ENCODE results near the gene CYTH3. TPM values are rescaled to one million over a fixed set of nuclear protein-coding genes. Genes with fewer than 3 reads are reported as not detected.

Gene CYTH3
- polyA plus RNA-seq, 1 donor (not counting 4 experiments of a cell fraction or from before 2014, with no cell fraction given): 28.4 TPM

DNA sequence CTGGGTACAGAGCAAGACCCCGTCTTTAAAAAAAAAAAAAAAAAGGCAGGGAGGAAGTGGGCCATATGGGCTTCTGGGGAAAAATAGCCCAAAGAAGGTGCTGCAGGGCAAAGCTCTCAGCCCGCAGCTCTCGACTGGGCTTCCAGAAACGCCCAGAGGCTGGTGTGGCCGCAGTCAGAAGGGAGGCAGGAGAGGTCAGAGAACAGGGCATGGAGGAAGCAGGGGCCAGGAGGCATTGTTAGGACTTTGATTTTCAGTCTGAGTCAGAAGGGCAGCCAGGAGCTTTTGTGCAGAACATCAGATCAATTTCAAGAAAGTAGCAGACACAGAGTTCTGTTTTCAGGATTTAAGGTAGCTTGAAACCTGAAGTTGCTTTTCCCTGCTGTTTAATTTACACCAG is 35.3 kb upstream of the CYTH3 start:
- no peak overlapping the region for H3K4me3 ChIP-seq (ENCODE audit: control insufficient read depth in 2 of 3, extremely low read depth in 1 of 3, insufficient read depth in 2 of 3, low read depth in 1 of 3, low read length in 3 of 3)
- H3K27ac ChIP-seq (ENCODE audit: control insufficient read depth, insufficient read depth, low read length): no peak overlapping the region
- H3K4me1 ChIP-seq (ENCODE audit: control insufficient read depth, extremely low read depth, insufficient read depth, low read length): peaks cover 7% of the 10 kb centered on the region
- no peaks in the 10 kb centered on the region for H3K9me3 ChIP-seq (ENCODE audit: control insufficient read depth, low read depth, low read length)
- H4K20me1 ChIP-seq (ENCODE audit: control insufficient read depth, extremely low read depth, insufficient read depth, low read length): no peaks in the 10 kb centered on the region
- H3K79me2 ChIP-seq (ENCODE audit: control insufficient read depth, insufficient read depth, low read length): no peaks in the 10 kb centered on the region
- no peak overlapping the region for H2AFZ ChIP-seq (ENCODE audit: control insufficient read depth, low read length)
- no peaks in the 10 kb centered on the region for H3K9me1 ChIP-seq (ENCODE audit: control insufficient read depth, extremely low read depth, insufficient read depth, low read length)
- no peak overlapping the region for H3K4me2 ChIP-seq (ENCODE audit: control insufficient read depth, extremely low read depth, insufficient read depth, low read depth, low read length)
- FAIRE-seq (peak; percentile 29), DNase-seq (ENCODE audit: low read depth, low spot score) (no peak)
- H3K9ac ChIP-seq (ENCODE audit: control insufficient read depth, extremely low read depth, insufficient read depth, low read length): no peak overlapping the region
- no peaks in the 10 kb centered on the region for H3K27me3 ChIP-seq (ENCODE audit: control insufficient read depth, extremely low read depth, insufficient read depth, low read length)
- TF ChIP-seq EZH2 (IDR thresholded peaks at IDR 0.05; ENCODE audit: low read length): no peak
- TF ChIP-seq, protein P1, sequence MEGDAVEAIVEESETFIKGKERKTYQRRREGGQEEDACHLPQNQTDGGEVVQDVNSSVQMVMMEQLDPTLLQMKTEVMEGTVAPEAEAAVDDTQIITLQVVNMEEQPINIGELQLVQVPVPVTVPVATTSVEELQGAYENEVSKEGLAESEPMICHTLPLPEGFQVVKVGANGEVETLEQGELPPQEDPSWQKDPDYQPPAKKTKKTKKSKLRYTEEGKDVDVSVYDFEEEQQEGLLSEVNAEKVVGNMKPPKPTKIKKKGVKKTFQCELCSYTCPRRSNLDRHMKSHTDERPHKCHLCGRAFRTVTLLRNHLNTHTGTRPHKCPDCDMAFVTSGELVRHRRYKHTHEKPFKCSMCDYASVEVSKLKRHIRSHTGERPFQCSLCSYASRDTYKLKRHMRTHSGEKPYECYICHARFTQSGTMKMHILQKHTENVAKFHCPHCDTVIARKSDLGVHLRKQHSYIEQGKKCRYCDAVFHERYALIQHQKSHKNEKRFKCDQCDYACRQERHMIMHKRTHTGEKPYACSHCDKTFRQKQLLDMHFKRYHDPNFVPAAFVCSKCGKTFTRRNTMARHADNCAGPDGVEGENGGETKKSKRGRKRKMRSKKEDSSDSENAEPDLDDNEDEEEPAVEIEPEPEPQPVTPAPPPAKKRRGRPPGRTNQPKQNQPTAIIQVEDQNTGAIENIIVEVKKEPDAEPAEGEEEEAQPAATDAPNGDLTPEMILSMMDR (optimal IDR thresholded peaks at IDR 0.05 in 1 of 3, IDR thresholded peaks at IDR 0.05 in 1 of 3, conservative IDR thresholded peaks at IDR 0.05 in 1 of 3; ENCODE audit: extremely low read depth in 1 of 3, insufficient read depth in 2 of 3, low read length in 3 of 3): no peak
- dilution Hi-C loops (cut with MboI; ENCODE audit: extremely low pct_ligation_motif_present, low sequenced_read_pairs): no loop called here
- H3K36me3 ChIP-seq (ENCODE audit: control insufficient read depth in 2 of 2, extremely low read depth in 1 of 2, insufficient read depth in 2 of 2, low read length in 2 of 2): no peaks in the 10 kb centered on the region

GRCh38 chr7:6306471-6306870 is 34.0 kb upstream of the CYTH3 start:
- Histone ChIP-seq H3K4me3 (ENCODE audit: control insufficient read depth in 2 of 3, extremely low read depth in 1 of 3, insufficient read depth in 2 of 3, low read depth in 1 of 3, low read length in 3 of 3) (no peak overlapping the region), H3K79me2 (ENCODE audit: control insufficient read depth, insufficient read depth, low read length) (no peaks in the 10 kb centered on the region), H3K36me3 (ENCODE audit: control insufficient read depth in 2 of 2, extremely low read depth in 1 of 2, insufficient read depth in 2 of 2, low read length in 2 of 2) (no peaks in the 10 kb centered on the region), H3K27ac (ENCODE audit: control insufficient read depth, insufficient read depth, low read length) (no peak overlapping the region), H3K9me3 (ENCODE audit: control insufficient read depth, low read depth, low read length) (no peaks in the 10 kb centered on the region), H4K20me1 (ENCODE audit: control insufficient read depth, extremely low read depth, insufficient read depth, low read length) (no peaks in the 10 kb centered on the region), H3K4me2 (ENCODE audit: control insufficient read depth, extremely low read depth, insufficient read depth, low read depth, low read length) (peak overlapping the region; percentile 54), H3K9me1 (ENCODE audit: control insufficient read depth, extremely low read depth, insufficient read depth, low read length) (no peaks in the 10 kb centered on the region), H3K4me1 (ENCODE audit: control insufficient read depth, extremely low read depth, insufficient read depth, low read length) (peaks cover 7% of the 10 kb centered on the region), H3K9ac (ENCODE audit: control insufficient read depth, extremely low read depth, insufficient read depth, low read length) (no peak overlapping the region), H2AFZ (ENCODE audit: control insufficient read depth, low read length) (no peak overlapping the region), H3K27me3 (ENCODE audit: control insufficient read depth, extremely low read depth, insufficient read depth, low read length) (no peaks in the 10 kb centered on the region)
- dilution Hi-C loops (cut with MboI; ENCODE audit: extremely low pct_ligation_motif_present, low sequenced_read_pairs): no loop called here
- no peak for TF ChIP-seq EZH2 (IDR thresholded peaks at IDR 0.05; ENCODE audit: low read length)
- TF ChIP-seq, protein P1 (optimal IDR thresholded peaks at IDR 0.05 in 1 of 3, IDR thresholded peaks at IDR 0.05 in 1 of 3, conservative IDR thresholded peaks at IDR 0.05 in 1 of 3; ENCODE audit: extremely low read depth in 1 of 3, insufficient read depth in 2 of 3, low read length in 3 of 3): no peak
- DNase-seq (ENCODE audit: low read depth, low spot score): peak; percentile 66
- peak; percentile 92 for FAIRE-seq
